K562 (cell line): Measurements from ENCODE around the gene AARSD1. TPM values are rescaled to one million over a fixed set of nuclear protein-coding genes. Genes with fewer than 3 reads are reported as not detected.

Source experiments
- ATAC-seq: fragments of 200-7000 bp; cut with Tn5 transposase; 3 replicates; pipeline ENCODE4 v1.9.1; 2020; ENCODE audit warnings: moderate library complexity
- BruUV-seq: library from RNA; stranded (reverse); fragments of 400-500 nt; replicated peaks from 2 replicates; lab custom pipeline; 2021; lab: Mats Ljungman, UMichigan
- CTCF ChIA-PET: fragments of 300-600 bp; formaldehyde crosslinking; extraction: SDS; loops from one replicate; lab custom pipeline; 2021; ENCODE audit warnings: low intra/inter-chr PET ratio; lab: Yijun Ruan, JAX
- POLR2A ChIA-PET: fragments of 300-600, 350-650 bp; sonication (Branson Sonifier 250); formaldehyde crosslinking; extraction: SDS; loops from one replicate; lab custom pipeline; 2021; ENCODE audit warnings: antibody characterized with exemption, inconsistent platforms; lab: Yijun Ruan, JAX
- DNase-seq, 4 experiments: peaks; one replicate each; pipeline versions ENCODE4 v3.0.0 to v3.0.0-alpha.2; 2011 to 2018; ENCODE audit warnings: low spot score in 3 of 4, mixed read lengths in 3 of 4; ENCODE audit errors: extremely low read depth in 1 of 4
- FAIRE-seq: peaks from 2 replicates; lab custom pipeline; 2011; peaks lifted over from hg19 to GRCh38; lab: Jason Lieb, UNC
- H2AFZ ChIP-seq: 2 replicates; pipeline ENCODE4 v1.6.0; 2011; ENCODE audit warnings: low read depth, low read length, control low read depth, inconsistent platforms
- H3K27ac ChIP-seq: fragments of 200-600 bp; 3 replicates; pipeline ENCODE4 v1.8.0; 2011; ENCODE audit warnings: low read depth, mild to moderate bottlenecking, control low read depth, inconsistent platforms, low read length, moderate library complexity, mixed read lengths; ENCODE audit errors: extremely low read depth
- H3K27me3 ChIP-seq, 2 experiments: fragments of 300-600 bp in 1 of 2; 2 replicates in 1 of 2; 3 replicates in 1 of 2; pipeline versions ENCODE4 v1.6.0 to v1.8.0; 2011; ENCODE audit warnings: inconsistent platforms in 2 of 2, low read length in 2 of 2, mild to moderate bottlenecking in 1 of 2, mixed read lengths in 1 of 2, moderate library complexity in 1 of 2; ENCODE audit not compliant: control insufficient read depth in 2 of 2, insufficient read depth in 2 of 2
- H3K36me3 ChIP-seq: fragments of 300-600 bp; 3 replicates; pipeline ENCODE4 v1.8.0; 2011; ENCODE audit warnings: mild to moderate bottlenecking, low read length, inconsistent platforms; ENCODE audit not compliant: control insufficient read depth, insufficient read depth
- H3K4me1 ChIP-seq, 2 experiments: fragments of 200-600 bp in 1 of 2; replicated peaks in 1 of 2; 2 replicates in 1 of 2; 3 replicates in 1 of 2; pipeline versions ENCODE4 v1.5.1 to v1.8.0; 2011; ENCODE audit warnings: inconsistent platforms in 2 of 2, low read length in 2 of 2, mild to moderate bottlenecking in 1 of 2, mixed read lengths in 1 of 2, moderate library complexity in 1 of 2; ENCODE audit not compliant: control insufficient read depth in 2 of 2, insufficient read depth in 2 of 2
- H3K4me2 ChIP-seq: 2 replicates; pipeline ENCODE4 v1.6.1; 2011; ENCODE audit warnings: low read length, control low read depth, inconsistent platforms, mixed read lengths; ENCODE audit not compliant: insufficient read depth
- H3K4me3 ChIP-seq: fragments of 200-600 bp; sonication (generic), shearing (Covaris generic); 2 replicates; pipeline ENCODE4 v1.5.1; 2016; ENCODE audit warnings: control low read depth, inconsistent platforms
- H3K79me2 ChIP-seq: fragments of 200-600 bp; 3 replicates; pipeline ENCODE4 v1.8.0; 2011; ENCODE audit warnings: low read length, inconsistent platforms; ENCODE audit not compliant: control insufficient read depth, insufficient read depth
- H3K9ac ChIP-seq, 2 experiments: 2 replicates each; pipeline versions ENCODE4 v1.6.0 to v1.6.1; 2011; ENCODE audit warnings: low read depth in 2 of 2, low read length in 2 of 2, control low read depth in 1 of 2, inconsistent platforms in 1 of 2, mild to moderate bottlenecking in 1 of 2, mixed read lengths in 1 of 2; ENCODE audit not compliant: insufficient read depth in 1 of 2
- H3K9me1 ChIP-seq: one replicate; pipeline ENCODE4 v1.6.0; 2011; ENCODE audit warnings: inconsistent platforms, mild to moderate bottlenecking, low read length, moderate library complexity; ENCODE audit not compliant: control insufficient read depth, insufficient read depth
- H3K9me3 ChIP-seq: replicated peaks from 2 replicates; pipeline ENCODE4 v1.5.1; 2011; ENCODE audit warnings: low read depth, low read length, inconsistent platforms; ENCODE audit not compliant: control insufficient read depth, insufficient read depth
- H4K20me1 ChIP-seq: replicated peaks from 2 replicates; pipeline ENCODE4 v1.6.1; 2011; ENCODE audit warnings: low read length, inconsistent platforms, mixed read lengths; ENCODE audit not compliant: control insufficient read depth, insufficient read depth
- HLTF ChIP-seq: fragments of 450-650 bp; IDR thresholded peaks from 2 replicates; pipeline ENCODE4 v1.6.1; 2016
- MTA2 ChIP-seq: fragments of 450-650 bp; IDR thresholded peaks from 2 replicates; pipeline ENCODE4 v1.6.1; 2016; ENCODE audit warnings: low read depth
- RAD21 ChIP-seq, 2 experiments: fragments of 250-450 bp in 1 of 2; fragments of 450-650 bp in 1 of 2; sonication (Bioruptor Pico) in 1 of 2; formaldehyde crosslinking in 1 of 2; IDR thresholded peaks in 1 of 2; conservative IDR thresholded peaks in 1 of 2; 2 replicates each; pipeline versions ENCODE4 v1.4.0 to v1.8.0; 2020 to 2022; ENCODE audit warnings: mild to moderate bottlenecking in 2 of 2, moderate library complexity in 1 of 2
- SREBF1 ChIP-seq: fragments of 150-350 bp; IDR thresholded peaks from 2 replicates; pipeline ENCODE4 v1.6.1; 2014; ENCODE audit warnings: antibody characterized with exemption, low read depth, low read length, borderline replicate concordance
- SUPT5H ChIP-seq: fragments of 450-650 bp; IDR thresholded peaks from 2 replicates; pipeline ENCODE4 v1.6.1; 2016
- TARDBP ChIP-seq: fragments of 450-650 bp; IDR thresholded peaks from 2 replicates; pipeline ENCODE4 v1.6.1; 2016
- TFAP4 ChIP-seq: sonication (generic); formaldehyde crosslinking; IDR thresholded peaks from 2 replicates; pipeline ENCODE4 v1.8.0; 2022; ENCODE audit warnings: missing genetic modification reagents, mild to moderate bottlenecking, moderate library complexity, borderline replicate concordance
- ZBTB11 ChIP-seq, 3 experiments: fragments of 200-800 bp in 1 of 3; fragments of 250-450 bp in 1 of 3; fragments of 450-650 bp in 1 of 3; sonication (Bioruptor Pico) in 1 of 3; sonication (Bioruptor generic) in 1 of 3; formaldehyde crosslinking in 1 of 3; IDR thresholded peaks; 2 replicates each; pipeline versions ENCODE4 v1.6.1 to v1.8.0; 2016 to 2022; ENCODE audit warnings: mild to moderate bottlenecking in 2 of 3, missing genetic modification characterization in 2 of 3, missing compliant biosample characterization in 1 of 3, moderate library complexity in 1 of 3
- ZBTB26 ChIP-seq: fragments of 450-650 bp; formaldehyde crosslinking; IDR thresholded peaks from 2 replicates; pipeline ENCODE4 v1.4.0; 2022; ENCODE audit warnings: missing genetic modification characterization
- ZNF512 ChIP-seq: IDR thresholded peaks from 2 replicates; pipeline ENCODE4 v1.6.1; 2016; ENCODE audit warnings: missing genetic modification characterization, missing compliant biosample characterization
- WGBS: fragments of 100-300 bp; shearing (Covaris generic); methylation state at CpG from one replicate; pipeline ENCODE4 v1.1.6; 2016; ENCODE audit warnings: low coverage, mixed read lengths; ENCODE audit not compliant: insufficient coverage; ENCODE audit errors: missing lambda C conversion rate; 5-methylcytosine and 5-hydroxymethylcytosine counted together
- in situ Hi-C: fragments of 300-500 bp; cut with MboI; formaldehyde crosslinking; loops from 4 replicates; pipeline ENCODE4 v1.15.0; 2018; ENCODE audit warnings: inconsistent platforms, mixed read lengths
- intact Hi-C: fragments of 100-400 bp; cut with micrococcal nuclease; formaldehyde crosslinking; loops from 2 replicates; pipeline ENCODE4 v1.14.2; 2022
- polyA plus RNA-seq, 8 experiments: library from polyadenylated mRNA; depleted of rRNA in 4 of 8; stranded (reverse) in 5 of 8; unstranded in 3 of 8; fragments of >200 nt; fragmentation: Nextera tagmentation in 2 of 8; fragmentation: Illumina TruSeq in 1 of 8; extraction: Ambion mirVana in 2 of 8; extraction: Trizol in 1 of 8; gene quantifications; 2 replicates each; pipeline versions ENCODE4 v1.2.1 to v1.2.3, GENCODE V29; 2011 to 2014; ENCODE audit warnings: inconsistent platforms in 1 of 8, missing spikeins in 1 of 8
- total RNA-seq, 7 experiments: library from RNA; depleted of rRNA in 6 of 7; stranded (reverse); fragments of >200 nt in 6 of 7; fragmentation: Illumina TruSeq in 2 of 7; extraction: Trizol in 2 of 7; gene quantifications; 2 replicates each; pipeline versions ENCODE4 v1.2.1 to v1.2.3, GENCODE V29; 2011 to 2021; ENCODE audit warnings: low replicate concordance in 1 of 7

The AARSD1 gene
- total and polyA plus RNA-seq, 9 of the 15 experiments (the other 6 are each of a cell fraction or from before 2014, with no cell fraction given), result 51.7 to 98.5 (median 68.6) TPM

- no peak for TF ChIP-seq TARDBP
- no peak for TF ChIP-seq MTA2
- no peak for TF ChIP-seq HLTF
- TF ChIP-seq RAD21 (CRISPR knock-in tag; conservative IDR thresholded peaks at IDR 0.05 in 1 of 2, IDR thresholded peaks at IDR 0.05 in 1 of 2), result no peak
- TF ChIP-seq ZNF512, result no peak
Measured at GRCh38 chr17:42980274-42980765, 16.1 kb upstream of the AARSD1 start, which contains the start of gene RUNDC1 (continued).

GRCh38 chr17:42979511-42980273 is 15.4 kb upstream of the AARSD1 start, which contains the start of gene PTGES3L:
Gene PTGES3L, minus strand, starts transcription at chr17:42980080. Its CDS starts 27 bp downstream, at chr17:42980053.
- Histone ChIP-seq H3K9me3 (no peaks in the 10 kb centered on the region), H3K79me2 (peaks cover 47% of the 10 kb centered on the region), H3K9me1 (no peaks in the 10 kb centered on the region), H2AFZ (peak within 1 kb of the TSS; percentile 98), H3K36me3 (peaks cover 21% of the 10 kb centered on the region; the same call in 2 of the 3 replicates), H3K27ac (peak within 1 kb of the TSS; percentile 92), H3K4me2 (peak within 1 kb of the TSS; percentile 99), H3K9ac (peak within 1 kb of the TSS; percentile 84 to 97), H3K4me3 (peak within 1 kb of the TSS; percentile 92), H3K4me1 (peaks cover 25 to 31% of the 10 kb centered on the region in 2 experiments; a peak in 4 of 5 replicates), H4K20me1 (no peaks in the 10 kb centered on the region), H3K27me3 (no peaks in the 10 kb centered on the region)
- CTCF ChIA-PET, result interaction anchor here (2.7 kb wide), 1 partner anchor 137 kb away, joined by 20 read pairs; no protein-coding TSS in a partner anchor
- FAIRE-seq, result peak; percentile 46
- TSS peak; percentile 77 for BruUV-seq
- POLR2A ChIA-PET, result interaction anchor here (0.5 to 3.8 kb wide), 6 partner anchors 11 to 461 kb away, joined by 3 to 13 read pairs (median 4); partner anchors contain the start of gene RPL27
- peak; percentile 76 to 83 (median 80) for DNase-seq
- ATAC-seq, result peak; percentile 81
- WGBS, result 5% methylated on average over 17 of the region's 21 CpGs
- intact Hi-C loops, result no loop called here
- in situ Hi-C loops, result no loop called here
- TF ChIP-seq ZBTB11 (CRISPR knock-in tag; IDR thresholded peaks at IDR 0.05) (peak in 1 of 3 experiments; percentile 93; a peak in 2 of 6 replicates), TFAP4 (peak; percentile 43; the same call in 1 of the 2 replicates), ZBTB26 (CRISPR knock-in tag) (0 out of 2 replicates have a peak, but pooled peaks have one; percentile 43), SREBF1 (no peak), SUPT5H (peak; percentile 33)
